Neural progenitor cell (in vitro differentiated cells): Measurements from ENCODE around the gene GNAZ. TPM values are rescaled to one million over a fixed set of nuclear protein-coding genes. Genes with fewer than 3 reads are reported as not detected.

Source experiments
- DNase-seq: peaks from one replicate; pipeline ENCODE4 v3.0.0-alpha.2; 2016; ENCODE audit warnings: low spot score
- H2AFZ ChIP-seq: fragments of 200-600 bp; sonication (generic); replicated peaks from 2 replicates; pipeline ENCODE4 v1.6.1; 2016; ENCODE audit warnings: antibody characterized with exemption
- H3F3A ChIP-seq: fragments of 200-600 bp; sonication (generic); 2 replicates; pipeline ENCODE4 v1.6.1; 2016; ENCODE audit warnings: antibody characterized with exemption, low read depth
- H3K27ac ChIP-seq: fragments of 200-600 bp; sonication (generic); 2 replicates; pipeline ENCODE4 v1.5.1; 2016; ENCODE audit warnings: mild to moderate bottlenecking
- H3K27me3 ChIP-seq: fragments of 200-600 bp; sonication (generic); 2 replicates; pipeline ENCODE4 v1.6.1; 2016; ENCODE audit warnings: mild to moderate bottlenecking, moderate library complexity
- H3K36me3 ChIP-seq: fragments of 200-600 bp; sonication (generic); 2 replicates; pipeline ENCODE4 v1.5.1; 2016
- H3K4me1 ChIP-seq: fragments of 200-600 bp; sonication (generic); 2 replicates; pipeline ENCODE4 v1.6.1; 2016; ENCODE audit warnings: mixed run types
- H3K4me2 ChIP-seq: fragments of 200-600 bp; sonication (generic); 2 replicates; pipeline ENCODE4 v1.6.1; 2016
- H3K4me3 ChIP-seq: fragments of 200-600 bp; sonication (generic); 2 replicates; pipeline ENCODE4 v1.5.1; 2016
- H3K79me2 ChIP-seq: fragments of 200-600 bp; sonication (generic); 2 replicates; pipeline ENCODE4 v1.6.1; 2016; ENCODE audit warnings: low read depth
- H3K9ac ChIP-seq: fragments of 200-600 bp; sonication (generic); 2 replicates; pipeline ENCODE4 v1.6.1; 2016
- H3K9me3 ChIP-seq: fragments of 200-600 bp; sonication (generic); 2 replicates; pipeline ENCODE4 v1.5.1; 2016; ENCODE audit warnings: low read depth
- H4K20me1 ChIP-seq: fragments of 200-600 bp; sonication (generic); 2 replicates; pipeline ENCODE4 v1.6.1; 2016; ENCODE audit warnings: low read depth
- H3K27ac Mint-ChIP-seq: 3 replicates; pipeline ENCODE4 v1.8.0; 2021; ENCODE audit warnings: mixed read lengths
- H3K27me3 Mint-ChIP-seq: 2 replicates; pipeline ENCODE4 v1.8.0; 2022; ENCODE audit warnings: low read depth, mild to moderate bottlenecking, inconsistent platforms, moderate library complexity, mixed read lengths; ENCODE audit not compliant: insufficient read depth
- H3K36me3 Mint-ChIP-seq: 3 replicates; pipeline ENCODE4 v1.8.0; 2021; ENCODE audit warnings: mixed read lengths
- H3K4me1 Mint-ChIP-seq: 3 replicates; pipeline ENCODE4 v1.8.0; 2021; ENCODE audit warnings: mixed read lengths
- H3K4me3 Mint-ChIP-seq: 3 replicates; pipeline ENCODE4 v1.8.0; 2021; ENCODE audit warnings: mild to moderate bottlenecking, moderate library complexity, mixed read lengths
- H3K9me3 Mint-ChIP-seq: 3 replicates; pipeline ENCODE4 v1.8.0; 2020; ENCODE audit warnings: mixed read lengths
- EZH2 ChIP-seq: fragments of 200-600 bp; sonication (generic); IDR thresholded peaks from 2 replicates; pipeline ENCODE4 v1.6.1; 2017; ENCODE audit warnings: antibody characterized with exemption, mild to moderate bottlenecking, moderate library complexity
- EZH2phosphoT487 ChIP-seq: fragments of 200-600 bp; sonication (generic); IDR thresholded peaks from 2 replicates; pipeline ENCODE4 v1.6.1; 2017; ENCODE audit warnings: antibody characterized with exemption
- total RNA-seq: library from RNA; depleted of rRNA; stranded (reverse); fragments of >200 nt; gene quantifications from 2 replicates; pipeline ENCODE4 v1.2.3, GENCODE V29; 2015; ENCODE audit warnings: low replicate concordance
- TF ChIP-seq, protein P1 (sequence below): fragments of 200-600 bp; sonication (generic); IDR thresholded peaks from 2 replicates; pipeline ENCODE4 v1.5.1; 2017; ENCODE audit warnings: antibody characterized with exemption, mild to moderate bottlenecking

Gene GNAZ
- total RNA-seq, 1 donor from 2014 or later, result 16.5 TPM

DNA sequence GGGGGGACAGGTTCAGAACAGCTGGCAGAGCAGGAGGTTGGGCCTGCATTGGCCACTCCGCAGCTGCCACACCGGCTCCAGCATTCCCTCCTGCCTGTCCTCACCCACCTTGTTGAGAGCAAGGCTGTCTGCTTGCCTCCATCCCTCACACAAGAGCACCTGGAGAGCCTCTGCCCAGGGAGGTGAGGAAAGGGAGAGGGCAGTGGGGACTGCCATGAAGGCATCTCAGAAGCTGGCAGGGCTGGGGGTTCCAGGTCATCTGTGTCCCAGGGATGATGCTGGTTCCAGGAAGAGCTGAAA lies 44.4 kb downstream of the GNAZ start:
- no peak for TF ChIP-seq EZH2phosphoT487
- no peak for TF ChIP-seq EZH2
- TF ChIP-seq, protein P1, sequence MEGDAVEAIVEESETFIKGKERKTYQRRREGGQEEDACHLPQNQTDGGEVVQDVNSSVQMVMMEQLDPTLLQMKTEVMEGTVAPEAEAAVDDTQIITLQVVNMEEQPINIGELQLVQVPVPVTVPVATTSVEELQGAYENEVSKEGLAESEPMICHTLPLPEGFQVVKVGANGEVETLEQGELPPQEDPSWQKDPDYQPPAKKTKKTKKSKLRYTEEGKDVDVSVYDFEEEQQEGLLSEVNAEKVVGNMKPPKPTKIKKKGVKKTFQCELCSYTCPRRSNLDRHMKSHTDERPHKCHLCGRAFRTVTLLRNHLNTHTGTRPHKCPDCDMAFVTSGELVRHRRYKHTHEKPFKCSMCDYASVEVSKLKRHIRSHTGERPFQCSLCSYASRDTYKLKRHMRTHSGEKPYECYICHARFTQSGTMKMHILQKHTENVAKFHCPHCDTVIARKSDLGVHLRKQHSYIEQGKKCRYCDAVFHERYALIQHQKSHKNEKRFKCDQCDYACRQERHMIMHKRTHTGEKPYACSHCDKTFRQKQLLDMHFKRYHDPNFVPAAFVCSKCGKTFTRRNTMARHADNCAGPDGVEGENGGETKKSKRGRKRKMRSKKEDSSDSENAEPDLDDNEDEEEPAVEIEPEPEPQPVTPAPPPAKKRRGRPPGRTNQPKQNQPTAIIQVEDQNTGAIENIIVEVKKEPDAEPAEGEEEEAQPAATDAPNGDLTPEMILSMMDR, result no peak
- no peaks in the 10 kb centered on the region for H3K9me3 Mint-ChIP-seq
- Histone ChIP-seq H3K4me2 (no peak overlapping the region), H4K20me1 (peaks cover 33% of the 10 kb centered on the region), H3K27me3 (no peaks in the 10 kb centered on the region), H3K4me3 (no peak overlapping the region), H3K79me2 (no peaks in the 10 kb centered on the region), H3F3A (no peaks in the 10 kb centered on the region), H3K4me1 (no peaks in the 10 kb centered on the region), H2AFZ (no peak overlapping the region), H3K27ac (no peak overlapping the region), H3K9me3 (no peaks in the 10 kb centered on the region), H3K36me3 (no peaks in the 10 kb centered on the region), H3K9ac (no peak overlapping the region)
- DNase-seq, result no peak
- H3K4me1 Mint-ChIP-seq, result peaks cover 6% of the 10 kb centered on the region
- H3K4me3 Mint-ChIP-seq, result no peak overlapping the region
- H3K36me3 Mint-ChIP-seq, result no peaks in the 10 kb centered on the region
- no peaks in the 10 kb centered on the region for H3K27me3 Mint-ChIP-seq
- H3K27ac Mint-ChIP-seq, result no peak overlapping the region

- Histone ChIP-seq H3K27ac (no peak overlapping the region), H3F3A (no peaks in the 10 kb centered on the region), H3K4me1 (no peaks in the 10 kb centered on the region), H3K4me3 (no peak overlapping the region), H3K36me3 (no peaks in the 10 kb centered on the region), H4K20me1 (peaks cover 31% of the 10 kb centered on the region), H3K27me3 (no peaks in the 10 kb centered on the region), H3K9ac (no peak overlapping the region), H3K4me2 (no peak overlapping the region), H3K79me2 (no peaks in the 10 kb centered on the region), H3K9me3 (no peaks in the 10 kb centered on the region), H2AFZ (no peak overlapping the region)
- Mint-ChIP-seq H3K9me3 (no peaks in the 10 kb centered on the region), H3K27ac (no peak overlapping the region), H3K36me3 (no peaks in the 10 kb centered on the region), H3K27me3 (peaks cover 2% of the 10 kb centered on the region), H3K4me1 (peaks cover 4% of the 10 kb centered on the region), H3K4me3 (no peak overlapping the region)
- TF ChIP-seq, protein P1, result no peak
- no peak for TF ChIP-seq EZH2
- no peak for TF ChIP-seq EZH2phosphoT487
- no peak for DNase-seq
These were observed 45.0 kb downstream of the GNAZ start for GRCh38 chr22:23115369-23115768.

- peaks cover 25% of the 10 kb centered on the region for H4K20me1 ChIP-seq
- H3K36me3 Mint-ChIP-seq, result no peaks in the 10 kb centered on the region
- H3K27ac ChIP-seq, result no peak overlapping the region
- no peak overlapping the region for H3K9ac ChIP-seq
- H3K4me3 Mint-ChIP-seq, result peak overlapping the region; percentile 60
- no peaks in the 10 kb centered on the region for H3K27me3 ChIP-seq
- H3K4me2 ChIP-seq, result no peak overlapping the region
- H3K4me3 ChIP-seq, result no peak overlapping the region
- no peaks in the 10 kb centered on the region for H3K4me1 ChIP-seq
- no peaks in the 10 kb centered on the region for H3K9me3 Mint-ChIP-seq
- DNase-seq, result no peak
- no peak for TF ChIP-seq EZH2phosphoT487
- no peak for TF ChIP-seq EZH2
- TF ChIP-seq, protein P1, result no peak
- peaks cover 2% of the 10 kb centered on the region for H3K27me3 Mint-ChIP-seq
- no peak overlapping the region for H2AFZ ChIP-seq
- no peaks in the 10 kb centered on the region for H3K9me3 ChIP-seq
- no peaks in the 10 kb centered on the region for H3K36me3 ChIP-seq
- no peak overlapping the region for H3K27ac Mint-ChIP-seq
- no peaks in the 10 kb centered on the region for H3F3A ChIP-seq
- peaks cover 2% of the 10 kb centered on the region for H3K4me1 Mint-ChIP-seq
- H3K79me2 ChIP-seq, result no peaks in the 10 kb centered on the region
These were observed 45.6 kb downstream of the GNAZ start for GRCh38 chr22:23115825-23116494.
